ENCODE measurements around the gene TSPAN18. TPM values are rescaled to one million over a fixed set of nuclear protein-coding genes. Genes with fewer than 3 reads are reported as not detected.

TSPAN18 gene
- total and polyA plus RNA-seq, 2 of the 8 experiments (the other 6 are each of a cell fraction or from before 2014, with no cell fraction given) = 5.2 to 10.2 TPM

DNA sequence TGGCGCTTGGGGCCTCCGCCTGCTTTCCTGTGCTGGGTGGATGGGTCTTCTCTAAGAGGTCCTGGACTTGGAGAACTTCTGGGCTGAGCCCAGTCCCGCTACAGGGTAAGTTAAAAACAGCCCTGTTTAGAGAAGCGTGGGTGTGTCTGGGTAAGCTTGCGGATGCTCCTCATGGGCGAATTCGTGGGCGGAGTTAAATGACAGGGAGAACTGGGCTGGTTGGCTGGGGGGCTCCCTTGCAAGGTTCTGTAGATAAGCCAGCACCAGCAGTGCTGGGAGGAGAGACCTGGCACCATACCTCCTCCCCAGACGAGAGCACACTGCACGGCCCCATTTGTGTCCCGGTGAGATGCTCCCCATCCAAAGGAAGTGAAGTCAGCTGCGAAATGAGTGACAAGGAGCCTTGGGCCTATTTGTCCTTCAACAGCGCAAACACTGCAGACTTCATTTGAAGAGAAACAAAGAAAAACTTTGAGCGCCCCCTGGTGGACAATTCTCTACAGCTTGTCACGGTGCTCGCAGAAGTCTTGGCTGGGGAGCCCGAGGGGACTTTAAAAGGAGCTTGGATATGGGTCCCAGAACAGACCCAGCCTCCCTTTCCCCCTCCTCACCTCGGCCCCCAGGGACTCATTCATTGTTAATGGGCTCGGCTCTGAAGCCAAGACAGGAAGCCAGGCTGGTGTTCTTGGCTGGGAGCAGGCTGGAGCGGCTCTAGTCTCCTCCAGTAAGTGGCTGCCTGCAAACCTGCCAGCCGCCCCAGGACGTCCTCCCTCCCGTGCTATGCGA is 184.5 kb downstream of the TSPAN18 start:
- Histone ChIP-seq H3K79me2 (ENCODE audit: control insufficient read depth in 1 of 2, insufficient read depth in 2 of 2, low read length in 2 of 2) (0 out of 4 replicates have a peak, but pooled peaks cover 0 to 3% of the 10 kb centered on the region in 2 experiments), H2AK5ac (ENCODE audit: low read depth, low read length) (no peak overlapping the region), H3K27ac (ENCODE audit: low read depth, low read length) (no peak overlapping the region), H4K5ac (ENCODE audit: insufficient read length, low read depth, low read length) (peak overlapping the region; percentile 34), H3K23ac (ENCODE audit: insufficient read length) (no peak overlapping the region), H2BK20ac (ENCODE audit: low read length) (no peak overlapping the region), H2BK5ac (ENCODE audit: low read depth, low read length) (peak overlapping the region; percentile 66; the same call in 1 of the 2 replicates), H3K18ac (ENCODE audit: extremely low read depth, low read length) (peak overlapping the region; percentile 67; the same call in 1 of the 2 replicates), H3K36me3 (ENCODE audit: control insufficient read depth in 2 of 4, insufficient read depth in 4 of 4, low read length in 3 of 4) (no peaks in the 10 kb centered on the region; a peak in 1 of 8 replicates), H3K79me1 (ENCODE audit: low read depth, low read length) (no peaks in the 10 kb centered on the region), H3K27me3 (replicated peaks in 1 of 4; ENCODE audit: control insufficient read depth in 3 of 4, extremely low read depth in 1 of 4, insufficient read depth in 3 of 4, low read length in 3 of 4) (no peaks in the 10 kb centered on the region; a peak in 2 of 7 replicates), H2BK12ac (ENCODE audit: low read depth, low read length) (no peak overlapping the region), H3K4ac (replicated peaks; ENCODE audit: insufficient read length, low read depth, low read length) (peak overlapping the region; percentile 2), H3K9ac (replicated peaks in 1 of 4; ENCODE audit: extremely low read depth in 1 of 4, low read depth in 3 of 4, low read length in 3 of 4) (no peak overlapping the region), H3K4me1 (replicated peaks in 1 of 4; ENCODE audit: control insufficient read depth in 3 of 4, insufficient read depth in 4 of 4, low read length in 3 of 4) (peaks cover 0 to 29% (median 6%) of the 10 kb centered on the region in 4 experiments; a peak in 6 of 7 replicates), H2BK120ac (replicated peaks; ENCODE audit: low read depth, low read length) (no peak overlapping the region), H3K4me3 (ENCODE audit: extremely low read depth in 1 of 4, insufficient read depth in 2 of 4, low read depth in 3 of 4, low read length in 4 of 4) (peak overlapping the region in 2 of 4 experiments; percentile 10 to 47; a peak in 3 of 8 replicates), H4K8ac (ENCODE audit: extremely low read depth, insufficient read depth, low read length) (no peak overlapping the region; the same call in 1 of the 2 replicates), H3K23me2 (ENCODE audit: low read depth, low read length) (no peaks in the 10 kb centered on the region), H3K14ac (ENCODE audit: insufficient read length) (no peak overlapping the region), H2BK15ac (ENCODE audit: low read length) (no peak overlapping the region), H4K20me1 (replicated peaks in 1 of 2; ENCODE audit: control insufficient read depth in 1 of 2, insufficient read depth in 2 of 2, low read length in 2 of 2) (peaks cover 0 to 3% of the 10 kb centered on the region in 2 experiments), H4K91ac (replicated peaks; ENCODE audit: insufficient read length, low read length) (peak overlapping the region; percentile 90), H3K4me2 (ENCODE audit: insufficient read depth in 1 of 2, low read depth in 2 of 2, low read length in 2 of 2) (peak overlapping the region; percentile 41 to 61), H3K9me3 (ENCODE audit: insufficient read depth in 2 of 2, low read depth in 1 of 2, low read length in 1 of 2) (no peaks in the 10 kb centered on the region), H3K56ac (replicated peaks; ENCODE audit: insufficient read length, low read depth, low read length) (no peak overlapping the region), H2AFZ (ENCODE audit: low read length) (peak overlapping the region; percentile 67; the same call in 1 of the 2 replicates)
- WGBS, 2 experiments (ENCODE audit: extremely low coverage in 1 of 2, insufficient coverage in 1 of 2, insufficient read length in 1 of 2, insufficient replicate concordance in 2 of 2, low coverage in 1 of 2, low lambda C conversion rate in 2 of 2, missing lambda C conversion rate in 1 of 2) = 29% methylated on average over 24 of the region's 24 CpGs; no CpG with 5 or more reads in 1 of the 2 experiments
- POLR2A ChIA-PET (ENCODE audit: partially characterized antibody) = interaction anchor here (0.9 to 1.3 kb wide), 7 partner anchors 17 to 345 kb away, joined by 3 to 4 read pairs (median 3); partner anchors contain the start of gene CD82
- peak; percentile 82 to 95 for DNase-seq (ENCODE audit: low read depth in 1 of 2, low spot score in 2 of 2)
- CTCF ChIA-PET (ENCODE audit: partially characterized antibody) = interaction anchor here (0.5 to 7.1 kb wide), 70 partner anchors 9 to 356 kb away, joined by 3 to 63 read pairs (median 4); partner anchors contain the start of gene TSPAN18
- peak; percentile 77 for FAIRE-seq
- 0 out of 4 replicates have a peak, but pooled peaks have one; percentile 27 to 67 for TF ChIP-seq SIN3A (conservative IDR thresholded peaks at IDR 0.05 in 1 of 2, IDR thresholded peaks at IDR 0.05 in 1 of 2; ENCODE audit: low read depth in 1 of 2, low read length in 2 of 2)
- TF ChIP-seq, protein P1, sequence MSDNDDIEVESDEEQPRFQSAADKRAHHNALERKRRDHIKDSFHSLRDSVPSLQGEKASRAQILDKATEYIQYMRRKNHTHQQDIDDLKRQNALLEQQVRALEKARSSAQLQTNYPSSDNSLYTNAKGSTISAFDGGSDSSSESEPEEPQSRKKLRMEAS (IDR thresholded peaks at IDR 0.05) = no peak
- TF ChIP-seq BCL11A (IDR thresholded peaks at IDR 0.05; ENCODE audit: low read depth in 2 of 2, low read length in 2 of 2) = no peak
- no peak for TF ChIP-seq SRF (IDR thresholded peaks at IDR 0.05; ENCODE audit: low read depth, low read length)
- TF ChIP-seq RAD21 (IDR thresholded peaks at IDR 0.05 in 1 of 2, conservative IDR thresholded peaks at IDR 0.05 in 1 of 2; ENCODE audit: low read depth in 2 of 2, low read length in 2 of 2) = peak; percentile 74 to 82
- TF ChIP-seq NANOG (IDR thresholded peaks at IDR 0.05; ENCODE audit: insufficient read depth, low read depth, low read length, poor library complexity, severe bottlenecking) = no peak
- no peak for TF ChIP-seq JUN (IDR thresholded peaks at IDR 0.05; ENCODE audit: low read depth, low read length)
- TF ChIP-seq FOSL1 (IDR thresholded peaks at IDR 0.05; ENCODE audit: insufficient read depth, low read depth, low read length) = no peak
- no peak for TF ChIP-seq RXRA (IDR thresholded peaks at IDR 0.05; ENCODE audit: insufficient read depth, low read depth, low read length)
